Measurements from ENCODE around the gene TLK2.

DNA sequence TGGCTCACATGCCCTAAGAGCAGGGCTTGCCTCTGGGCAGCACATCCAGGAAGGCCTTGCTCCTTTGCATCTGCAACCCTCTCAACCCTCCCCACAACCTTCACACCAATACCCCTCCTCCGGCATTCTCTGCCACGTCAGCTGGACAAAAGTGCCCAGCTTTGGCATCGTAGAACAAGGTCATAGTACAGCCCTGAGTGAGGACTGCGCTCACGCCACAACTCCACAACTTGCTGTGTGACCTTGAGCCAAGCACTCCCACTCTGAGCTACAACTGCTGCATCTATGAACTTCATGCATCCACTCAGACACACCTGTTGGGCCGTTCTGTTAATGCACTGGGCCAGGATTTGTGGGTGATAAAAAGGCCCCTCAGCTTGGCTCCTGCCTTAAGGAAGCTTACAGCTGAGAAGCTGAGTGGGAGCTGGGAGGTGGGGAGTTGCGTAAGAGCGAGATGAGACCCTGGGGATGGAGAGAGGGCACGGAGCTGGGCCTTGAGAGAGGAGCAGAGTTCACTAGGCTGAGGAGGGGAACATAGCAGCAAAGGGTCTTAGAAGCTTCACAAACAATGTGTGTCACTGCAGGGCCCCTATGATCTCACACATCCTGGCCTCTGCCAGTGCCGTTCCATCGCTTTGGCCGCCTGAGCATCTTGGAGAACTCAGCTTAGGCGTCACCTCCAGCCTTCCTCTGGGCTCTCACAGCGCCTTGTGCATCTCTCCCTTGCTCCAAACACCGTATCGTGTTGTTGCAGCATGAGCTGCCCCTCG lies 140.2 kb downstream of the TLK2 start:
- TF ChIP-seq EZH2 (optimal IDR thresholded peaks at IDR 0.05; ENCODE audit: low read depth, low read length) = no peak
- TF ChIP-seq, protein P1, sequence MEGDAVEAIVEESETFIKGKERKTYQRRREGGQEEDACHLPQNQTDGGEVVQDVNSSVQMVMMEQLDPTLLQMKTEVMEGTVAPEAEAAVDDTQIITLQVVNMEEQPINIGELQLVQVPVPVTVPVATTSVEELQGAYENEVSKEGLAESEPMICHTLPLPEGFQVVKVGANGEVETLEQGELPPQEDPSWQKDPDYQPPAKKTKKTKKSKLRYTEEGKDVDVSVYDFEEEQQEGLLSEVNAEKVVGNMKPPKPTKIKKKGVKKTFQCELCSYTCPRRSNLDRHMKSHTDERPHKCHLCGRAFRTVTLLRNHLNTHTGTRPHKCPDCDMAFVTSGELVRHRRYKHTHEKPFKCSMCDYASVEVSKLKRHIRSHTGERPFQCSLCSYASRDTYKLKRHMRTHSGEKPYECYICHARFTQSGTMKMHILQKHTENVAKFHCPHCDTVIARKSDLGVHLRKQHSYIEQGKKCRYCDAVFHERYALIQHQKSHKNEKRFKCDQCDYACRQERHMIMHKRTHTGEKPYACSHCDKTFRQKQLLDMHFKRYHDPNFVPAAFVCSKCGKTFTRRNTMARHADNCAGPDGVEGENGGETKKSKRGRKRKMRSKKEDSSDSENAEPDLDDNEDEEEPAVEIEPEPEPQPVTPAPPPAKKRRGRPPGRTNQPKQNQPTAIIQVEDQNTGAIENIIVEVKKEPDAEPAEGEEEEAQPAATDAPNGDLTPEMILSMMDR (IDR thresholded peaks at IDR 0.05; ENCODE audit: low read length) = no peak
